Right lobe of liver (tissue), 4 donors: Measurements from ENCODE around the gene KCNJ5.

Source experiments
- POLR2A ChIP-seq: fragments of 450-650 bp; IDR thresholded peaks from one replicate; pipeline ENCODE4 v1.6.1; 2017; ENCODE audit warnings: antibody characterized with exemption, mild to moderate bottlenecking
- TF ChIP-seq, protein P1 (sequence below), 4 donors: fragments of 200-600 bp in 3 of 4; fragments of 450-650 bp in 1 of 4; IDR thresholded peaks; one replicate each; pipeline versions ENCODE4 v1.5.1 to v1.8.0; 2016 to 2022; ENCODE audit warnings: antibody characterized with exemption in 4 of 4, mild to moderate bottlenecking in 2 of 4
- donor health status: DM: no; HTN: no; CAD: no.
- donor health status: DM: no; HTN: no; CAD: no.
- donor health status: DM: no; HTN: yes; CAD: no.

DNA sequence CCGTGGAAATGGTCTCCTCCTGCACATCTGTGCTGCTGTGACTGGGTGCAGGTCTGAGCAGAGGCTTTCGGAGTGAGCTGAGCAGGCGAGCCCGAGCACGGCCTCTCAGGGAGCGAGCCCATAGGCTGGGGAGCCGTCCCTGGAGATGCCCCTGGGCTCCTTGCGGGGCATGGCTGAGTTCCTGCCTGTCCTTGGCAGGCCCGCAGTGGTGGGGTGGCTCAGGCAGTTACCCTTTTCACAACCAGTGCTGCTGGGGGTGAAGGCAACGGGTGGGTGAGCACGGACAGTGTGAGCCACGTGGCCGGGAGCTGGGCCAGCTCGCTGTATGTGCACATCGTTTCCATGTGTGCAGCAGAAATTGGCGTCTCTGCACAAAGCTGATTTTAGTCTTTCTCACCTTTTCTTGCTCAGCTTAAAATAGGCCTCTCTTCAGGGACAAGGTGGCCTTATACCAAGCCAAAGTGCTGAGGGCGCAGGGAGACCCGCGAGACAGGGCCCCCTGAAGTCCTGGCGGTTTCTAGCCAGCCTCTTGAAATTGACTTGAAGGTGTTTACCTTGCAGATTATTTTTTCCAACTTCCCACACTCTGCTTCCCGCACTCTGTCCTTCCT lies 51.8 kb downstream of the KCNJ5 start, which contains the start of gene TP53AIP1:
- TF ChIP-seq, protein P1, sequence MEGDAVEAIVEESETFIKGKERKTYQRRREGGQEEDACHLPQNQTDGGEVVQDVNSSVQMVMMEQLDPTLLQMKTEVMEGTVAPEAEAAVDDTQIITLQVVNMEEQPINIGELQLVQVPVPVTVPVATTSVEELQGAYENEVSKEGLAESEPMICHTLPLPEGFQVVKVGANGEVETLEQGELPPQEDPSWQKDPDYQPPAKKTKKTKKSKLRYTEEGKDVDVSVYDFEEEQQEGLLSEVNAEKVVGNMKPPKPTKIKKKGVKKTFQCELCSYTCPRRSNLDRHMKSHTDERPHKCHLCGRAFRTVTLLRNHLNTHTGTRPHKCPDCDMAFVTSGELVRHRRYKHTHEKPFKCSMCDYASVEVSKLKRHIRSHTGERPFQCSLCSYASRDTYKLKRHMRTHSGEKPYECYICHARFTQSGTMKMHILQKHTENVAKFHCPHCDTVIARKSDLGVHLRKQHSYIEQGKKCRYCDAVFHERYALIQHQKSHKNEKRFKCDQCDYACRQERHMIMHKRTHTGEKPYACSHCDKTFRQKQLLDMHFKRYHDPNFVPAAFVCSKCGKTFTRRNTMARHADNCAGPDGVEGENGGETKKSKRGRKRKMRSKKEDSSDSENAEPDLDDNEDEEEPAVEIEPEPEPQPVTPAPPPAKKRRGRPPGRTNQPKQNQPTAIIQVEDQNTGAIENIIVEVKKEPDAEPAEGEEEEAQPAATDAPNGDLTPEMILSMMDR (IDR thresholded peaks at IDR 0.05) = no peak
- TF ChIP-seq POLR2A = no peak
